Adrenal gland (tissue), 12 donors: ENCODE data around the gene GP5. TPM values are rescaled to one million over a fixed set of nuclear protein-coding genes. Genes with fewer than 3 reads are reported as not detected.

Source experiments
- DNase-seq, 7 donors: peaks; one replicate each; pipeline ENCODE4 v3.0.0-alpha.2; 2019 to 2020
- H3K27ac ChIP-seq, 5 donors: fragments of 200-600 bp; sonication (generic) in 4 of 5; 1 replicate in 3 of 5; 2 replicates in 2 of 5; pipeline versions ENCODE4 v1.5.1 to v1.8.0; 2016 to 2020; ENCODE audit warnings: mild to moderate bottlenecking in 1 of 5
- H3K27me3 ChIP-seq: fragments of 200-600 bp; 2 replicates; pipeline ENCODE4 v1.8.0; 2021
- H3K36me3 ChIP-seq, 2 donors: fragments of 200-600 bp; replicated peaks in 1 of 2; 1 replicate in 1 of 2; 2 replicates in 1 of 2; pipeline versions ENCODE4 v1.5.1 to v1.8.0; 2018 to 2022
- H3K4me1 ChIP-seq, 2 donors: fragments of 200-600 bp; replicated peaks in 1 of 2; 1 replicate in 1 of 2; 2 replicates in 1 of 2; pipeline versions ENCODE4 v1.5.1 to v1.8.0; 2018 to 2021
- H3K4me3 ChIP-seq, 4 donors: fragments of 200-600 bp; sonication (generic) in 3 of 4; one replicate each; pipeline ENCODE4 v1.5.1; 2016 to 2018
- H3K9me3 ChIP-seq, 3 donors: fragments of 200-600 bp; sonication (generic) in 1 of 3; replicated peaks in 1 of 3; 1 replicate in 2 of 3; 2 replicates in 1 of 3; pipeline versions ENCODE4 v1.5.1 to v1.8.0; 2016 to 2021
- CTCF ChIP-seq, 6 experiments: fragments of 450-650 bp in 4 of 6; fragments of 200-600 bp in 2 of 6; sonication (generic) in 1 of 6; IDR thresholded peaks; 1 replicate in 5 of 6; 2 replicates in 1 of 6; pipeline versions ENCODE4 v1.5.1 to v1.8.0; 2016 to 2021; ENCODE audit warnings: antibody characterized with exemption in 6 of 6, mild to moderate bottlenecking in 2 of 6, moderate library complexity in 1 of 6
- POLR2A ChIP-seq, 2 donors: fragments of 450-650 bp; IDR thresholded peaks; one replicate each; pipeline ENCODE4 v1.6.1; 2017; ENCODE audit warnings: antibody characterized with exemption in 2 of 2, mild to moderate bottlenecking in 2 of 2, moderate library complexity in 1 of 2
- WGBS, 4 donors: extraction: QIAGEN DNeasy Blood & Tissue Kit in 2 of 4; methylation state at CpG; one replicate each; pipeline versions ENCODE4 v1.1.5 to v1.1.7; 2013 to 2017; 5-methylcytosine and 5-hydroxymethylcytosine counted together
- intact Hi-C, 2 donors: fragments of 100-400 bp; cut with DNase I; formaldehyde crosslinking; loops; one replicate each; pipeline versions ENCODE4 v1.14.1 to v1.15.0; 2022 to 2023
- polyA plus RNA-seq, 3 donors: library from polyadenylated mRNA; stranded (reverse); fragments of 200-250 nt in 2 of 3; fragments of 350-450 nt in 1 of 3; fragmentation: Illumina TruSeq in 1 of 3; extraction: RNeasy Lipid Tissue Mini Kit (QIAGEN cat#74804) in 1 of 3; gene quantifications; one replicate each; pipeline ENCODE4 v1.2.3, GENCODE V29; 2013 to 2014
- total RNA-seq, 9 donors: library from RNA; depleted of rRNA in 4 of 9; stranded (reverse); fragments of >200 nt in 4 of 9; fragments of 120-200 nt in 1 of 9; fragmentation: NEBNext Ultra II Directional in 1 of 9; extraction: Animal tissue kit (Norgen Biotek cat#: 25700) in 1 of 9; gene quantifications; one replicate each; pipeline versions ENCODE4 v1.1.0 to v1.2.4, GENCODE V29; 2013 to 2023
- donor health status: healthy with polysubstance abuse.
- donor health status: Bipolar disorder and iron deficiency.
- donor health status: DM: yes; HTN: yes; CAD: no.
- donor health status: DM: no; HTN: no; CAD: no.
- donor health status: DM: no; HTN: no; CAD: no.
- donor health status: DM: yes; HTN: yes; CAD: no.

Gene GP5
- total and polyA plus RNA-seq, 12 donors = 0.08 to 0.28 (median 0.11) TPM; not detected in 9

- no peak overlapping the region for H3K27ac ChIP-seq
- intact Hi-C loops = loop anchor here in 1 of 2 donors (5.0 kb wide), 1 partner anchor 64 kb away; no protein-coding TSS in a partner anchor
- TF ChIP-seq POLR2A (IDR thresholded peaks at IDR 0.05) = no peak
- no peak for TF ChIP-seq CTCF (IDR thresholded peaks at IDR 0.05)
- H3K27me3 ChIP-seq = peaks cover 19% of the 10 kb centered on the region
- WGBS, 4 donors = 23 to 43% (median 28%) methylated on average over 6 to 13 of the region's 13 CpGs
- H3K4me1 ChIP-seq = peaks cover 0 to 10% of the 10 kb centered on the region in 2 donors
- no peak for DNase-seq
- H3K9me3 ChIP-seq = no peaks in the 10 kb centered on the region
- no peaks in the 10 kb centered on the region for H3K36me3 ChIP-seq
- no peak overlapping the region for H3K4me3 ChIP-seq
Observed at GRCh38 chr3:194396539-194396858, 2.6 kb downstream of the GP5 start.

GRCh38 chr3:194395778-194396538 lies 3.1 kb downstream of the GP5 start:
- no peak overlapping the region for H3K4me3 ChIP-seq
- intact Hi-C loops = loop anchor here in 1 of 2 donors (5.0 kb wide), 1 partner anchor 64 kb away; no protein-coding TSS in a partner anchor
- no peak for DNase-seq
- H3K27ac ChIP-seq = no peak overlapping the region
- H3K4me1 ChIP-seq = peaks cover 0 to 10% of the 10 kb centered on the region in 2 donors
- TF ChIP-seq POLR2A (IDR thresholded peaks at IDR 0.05) (no peak), CTCF (IDR thresholded peaks at IDR 0.05) (no peak)
- no peaks in the 10 kb centered on the region for H3K9me3 ChIP-seq
- no peaks in the 10 kb centered on the region for H3K36me3 ChIP-seq
- WGBS, 4 donors = 52 to 66% (median 54%) methylated on average over 24 to 26 of the region's 26 CpGs
- peaks cover 19% of the 10 kb centered on the region for H3K27me3 ChIP-seq

DNA sequence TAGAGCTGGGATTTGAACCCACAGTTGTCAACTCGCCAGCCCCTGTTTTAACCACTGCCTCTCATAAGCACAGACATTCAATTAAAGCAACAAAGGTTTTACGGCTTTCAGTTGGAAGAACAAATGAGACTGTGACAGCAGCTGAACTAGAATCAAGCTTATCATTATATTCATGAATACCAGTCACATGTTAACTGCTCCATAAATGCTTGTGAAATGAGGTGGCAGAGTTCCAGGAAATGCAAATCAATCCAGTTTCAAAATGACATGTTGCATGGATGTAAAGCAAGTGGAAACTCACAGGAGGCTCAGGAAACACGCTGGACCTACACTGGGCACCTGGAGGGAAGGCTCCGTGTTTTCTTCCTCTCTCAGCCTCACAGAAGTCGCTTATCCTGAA lies 3.9 kb downstream of the GP5 start:
- WGBS, 4 donors = 68 to 89% (median 87%) methylated on average over 5 of the region's 5 CpGs
- Histone ChIP-seq H3K9me3 (no peaks in the 10 kb centered on the region), H3K27me3 (peaks cover 19% of the 10 kb centered on the region), H3K27ac (no peak overlapping the region), H3K4me1 (peaks cover 0 to 10% of the 10 kb centered on the region in 2 donors), H3K4me3 (no peak overlapping the region), H3K36me3 (no peaks in the 10 kb centered on the region)
- DNase-seq = no peak
- no peak for TF ChIP-seq CTCF (IDR thresholded peaks at IDR 0.05)
- no peak for TF ChIP-seq POLR2A (IDR thresholded peaks at IDR 0.05)
- intact Hi-C loops = loop anchor here in 1 of 2 donors (5.0 kb wide), 1 partner anchor 63 kb away; no protein-coding TSS in a partner anchor

DNA sequence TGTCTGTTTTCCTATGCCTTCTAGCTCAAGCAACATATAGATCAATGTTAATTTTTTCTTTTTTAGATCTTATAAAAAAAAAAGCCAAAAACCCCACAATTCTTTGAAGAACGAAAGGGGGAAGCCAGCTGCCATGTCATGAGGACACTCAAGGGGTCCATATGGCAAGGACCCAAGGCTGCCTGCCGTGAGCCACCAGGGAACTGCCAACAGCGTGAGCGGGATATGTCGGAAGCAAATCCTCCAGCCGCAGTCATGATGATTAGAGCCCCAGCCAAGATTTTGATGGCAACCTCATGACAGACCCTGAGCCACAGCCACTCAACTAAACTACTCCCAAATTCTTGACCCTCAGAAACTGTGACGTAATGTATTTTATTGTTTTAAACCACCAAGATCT lies 6.5 kb downstream of the GP5 start:
- no peak overlapping the region for H3K4me3 ChIP-seq
- no peak overlapping the region for H3K27ac ChIP-seq
- WGBS, 4 donors = 87 to 90% (median 88%) methylated on average over 7 of the region's 7 CpGs
- no peaks in the 10 kb centered on the region for H3K9me3 ChIP-seq
- H3K4me1 ChIP-seq = peaks cover 0 to 10% of the 10 kb centered on the region in 2 donors
- peaks cover 11% of the 10 kb centered on the region for H3K27me3 ChIP-seq
- intact Hi-C loops = no loop called here
- no peak for DNase-seq
- H3K36me3 ChIP-seq = no peaks in the 10 kb centered on the region
- TF ChIP-seq POLR2A (IDR thresholded peaks at IDR 0.05) = no peak
- no peak for TF ChIP-seq CTCF (IDR thresholded peaks at IDR 0.05)
